K562 (cell line): ENCODE measurements around the gene MXRA7. TPM values are rescaled to one million over a fixed set of nuclear protein-coding genes. Genes with fewer than 3 reads are reported as not detected.

Experiments used
- ATAC-seq: fragments of 200-7000 bp; cut with Tn5 transposase; 3 replicates; pipeline ENCODE4 v1.9.1; 2020; ENCODE audit warnings: moderate library complexity
- BruUV-seq: library from RNA; stranded (reverse); fragments of 400-500 nt; replicated peaks from 2 replicates; lab custom pipeline; 2021; lab: Mats Ljungman, UMichigan
- CTCF ChIA-PET: fragments of 300-600 bp; formaldehyde crosslinking; extraction: SDS; loops from one replicate; lab custom pipeline; 2021; ENCODE audit warnings: low intra/inter-chr PET ratio; lab: Yijun Ruan, JAX
- POLR2A ChIA-PET: fragments of 300-600, 350-650 bp; sonication (Branson Sonifier 250); formaldehyde crosslinking; extraction: SDS; loops from one replicate; lab custom pipeline; 2021; ENCODE audit warnings: antibody characterized with exemption, inconsistent platforms; lab: Yijun Ruan, JAX
- DNase-seq, 4 experiments: peaks; one replicate each; pipeline versions ENCODE4 v3.0.0 to v3.0.0-alpha.2; 2011 to 2018; ENCODE audit warnings: low spot score in 3 of 4, mixed read lengths in 3 of 4; ENCODE audit errors: extremely low read depth in 1 of 4
- FAIRE-seq: peaks from 2 replicates; lab custom pipeline; 2011; peaks lifted over from hg19 to GRCh38; lab: Jason Lieb, UNC
- H2AFZ ChIP-seq: 2 replicates; pipeline ENCODE4 v1.6.0; 2011; ENCODE audit warnings: low read depth, low read length, control low read depth, inconsistent platforms
- H3K27ac ChIP-seq: fragments of 200-600 bp; 3 replicates; pipeline ENCODE4 v1.8.0; 2011; ENCODE audit warnings: low read depth, mild to moderate bottlenecking, control low read depth, inconsistent platforms, low read length, moderate library complexity, mixed read lengths; ENCODE audit errors: extremely low read depth
- H3K27me3 ChIP-seq, 2 experiments: fragments of 300-600 bp in 1 of 2; 2 replicates in 1 of 2; 3 replicates in 1 of 2; pipeline versions ENCODE4 v1.6.0 to v1.8.0; 2011; ENCODE audit warnings: inconsistent platforms in 2 of 2, low read length in 2 of 2, mild to moderate bottlenecking in 1 of 2, mixed read lengths in 1 of 2, moderate library complexity in 1 of 2; ENCODE audit not compliant: control insufficient read depth in 2 of 2, insufficient read depth in 2 of 2
- H3K36me3 ChIP-seq: fragments of 300-600 bp; 3 replicates; pipeline ENCODE4 v1.8.0; 2011; ENCODE audit warnings: mild to moderate bottlenecking, low read length, inconsistent platforms; ENCODE audit not compliant: control insufficient read depth, insufficient read depth
- H3K4me1 ChIP-seq, 2 experiments: fragments of 200-600 bp in 1 of 2; replicated peaks in 1 of 2; 2 replicates in 1 of 2; 3 replicates in 1 of 2; pipeline versions ENCODE4 v1.5.1 to v1.8.0; 2011; ENCODE audit warnings: inconsistent platforms in 2 of 2, low read length in 2 of 2, mild to moderate bottlenecking in 1 of 2, mixed read lengths in 1 of 2, moderate library complexity in 1 of 2; ENCODE audit not compliant: control insufficient read depth in 2 of 2, insufficient read depth in 2 of 2
- H3K4me2 ChIP-seq: 2 replicates; pipeline ENCODE4 v1.6.1; 2011; ENCODE audit warnings: low read length, control low read depth, inconsistent platforms, mixed read lengths; ENCODE audit not compliant: insufficient read depth
- H3K4me3 ChIP-seq: fragments of 200-600 bp; sonication (generic), shearing (Covaris generic); 2 replicates; pipeline ENCODE4 v1.5.1; 2016; ENCODE audit warnings: control low read depth, inconsistent platforms
- H3K79me2 ChIP-seq: fragments of 200-600 bp; 3 replicates; pipeline ENCODE4 v1.8.0; 2011; ENCODE audit warnings: low read length, inconsistent platforms; ENCODE audit not compliant: control insufficient read depth, insufficient read depth
- H3K9ac ChIP-seq, 2 experiments: 2 replicates each; pipeline versions ENCODE4 v1.6.0 to v1.6.1; 2011; ENCODE audit warnings: low read depth in 2 of 2, low read length in 2 of 2, control low read depth in 1 of 2, inconsistent platforms in 1 of 2, mild to moderate bottlenecking in 1 of 2, mixed read lengths in 1 of 2; ENCODE audit not compliant: insufficient read depth in 1 of 2
- H3K9me1 ChIP-seq: one replicate; pipeline ENCODE4 v1.6.0; 2011; ENCODE audit warnings: inconsistent platforms, mild to moderate bottlenecking, low read length, moderate library complexity; ENCODE audit not compliant: control insufficient read depth, insufficient read depth
- H3K9me3 ChIP-seq: replicated peaks from 2 replicates; pipeline ENCODE4 v1.5.1; 2011; ENCODE audit warnings: low read depth, low read length, inconsistent platforms; ENCODE audit not compliant: control insufficient read depth, insufficient read depth
- H4K20me1 ChIP-seq: replicated peaks from 2 replicates; pipeline ENCODE4 v1.6.1; 2011; ENCODE audit warnings: low read length, inconsistent platforms, mixed read lengths; ENCODE audit not compliant: control insufficient read depth, insufficient read depth
- ESRRB ChIP-seq: fragments of 250-450 bp; sonication (Bioruptor Pico); IDR thresholded peaks from 2 replicates; pipeline ENCODE4 v1.5.0; 2020; ENCODE audit warnings: mild to moderate bottlenecking, moderate library complexity, borderline replicate concordance
- ETV1 ChIP-seq: fragments of 450-650 bp; conservative IDR thresholded peaks from 2 replicates; pipeline ENCODE4 v1.6.1; 2016; ENCODE audit warnings: missing genetic modification characterization, control low read depth, low read depth, missing compliant biosample characterization
- TCF7 ChIP-seq: sonication (generic); IDR thresholded peaks from 2 replicates; pipeline ENCODE4 v1.6.1; 2016; ENCODE audit warnings: antibody characterized with exemption, borderline replicate concordance
- ZNF274 ChIP-seq: IDR thresholded peaks from 2 replicates; pipeline ENCODE4 v1.6.1; 2011; ENCODE audit warnings: low read depth, mild to moderate bottlenecking, low read length, moderate library complexity, borderline replicate concordance
- whole genome bisulfite sequencing: fragments of 100-300 bp; shearing (Covaris generic); methylation state at CpG from one replicate; pipeline ENCODE4 v1.1.6; 2016; ENCODE audit warnings: low coverage, mixed read lengths; ENCODE audit not compliant: insufficient coverage; ENCODE audit errors: missing lambda C conversion rate; 5-methylcytosine and 5-hydroxymethylcytosine counted together
- in situ Hi-C: fragments of 300-500 bp; cut with MboI; formaldehyde crosslinking; loops from 4 replicates; pipeline ENCODE4 v1.15.0; 2018; ENCODE audit warnings: inconsistent platforms, mixed read lengths
- intact Hi-C: fragments of 100-400 bp; cut with micrococcal nuclease; formaldehyde crosslinking; loops from 2 replicates; pipeline ENCODE4 v1.14.2; 2022
- polyA plus RNA-seq, 8 experiments: library from polyadenylated mRNA; depleted of rRNA in 4 of 8; stranded (reverse) in 5 of 8; unstranded in 3 of 8; fragments of >200 nt; fragmentation: Nextera tagmentation in 2 of 8; fragmentation: Illumina TruSeq in 1 of 8; extraction: Ambion mirVana in 2 of 8; extraction: Trizol in 1 of 8; gene quantifications; 2 replicates each; pipeline versions ENCODE4 v1.2.1 to v1.2.3, GENCODE V29; 2011 to 2014; ENCODE audit warnings: inconsistent platforms in 1 of 8, missing spikeins in 1 of 8
- total RNA-seq, 7 experiments: library from RNA; depleted of rRNA in 6 of 7; stranded (reverse); fragments of >200 nt in 6 of 7; fragmentation: Illumina TruSeq in 2 of 7; extraction: Trizol in 2 of 7; gene quantifications; 2 replicates each; pipeline versions ENCODE4 v1.2.1 to v1.2.3, GENCODE V29; 2011 to 2021; ENCODE audit warnings: low replicate concordance in 1 of 7
- TF ChIP-seq, protein P1 (sequence below): IDR thresholded peaks from 2 replicates; pipeline ENCODE4 v1.6.1; 2011; ENCODE audit warnings: borderline replicate concordance, low read depth, mild to moderate bottlenecking, moderate library complexity, low read length; ENCODE audit not compliant: insufficient read depth, poor library complexity, severe bottlenecking
- TF ChIP-seq, protein P2 (sequence below): sonication (generic); formaldehyde crosslinking; IDR thresholded peaks from 2 replicates; pipeline ENCODE4 v1.8.1; 2023; ENCODE audit warnings: missing genetic modification reagents, mild to moderate bottlenecking, borderline replicate concordance
- TF ChIP-seq, protein P3 (sequence below): fragments of 450-650 bp; formaldehyde crosslinking; conservative IDR thresholded peaks from 2 replicates; pipeline ENCODE4 v1.4.0; 2022; ENCODE audit warnings: mild to moderate bottlenecking, missing genetic modification characterization

The MXRA7 gene
- total and polyA plus RNA-seq, 9 of the 15 experiments (the other 6 are each of a cell fraction or from before 2014, with no cell fraction given), result 2.6 to 38.4 (median 14.3) TPM

DNA sequence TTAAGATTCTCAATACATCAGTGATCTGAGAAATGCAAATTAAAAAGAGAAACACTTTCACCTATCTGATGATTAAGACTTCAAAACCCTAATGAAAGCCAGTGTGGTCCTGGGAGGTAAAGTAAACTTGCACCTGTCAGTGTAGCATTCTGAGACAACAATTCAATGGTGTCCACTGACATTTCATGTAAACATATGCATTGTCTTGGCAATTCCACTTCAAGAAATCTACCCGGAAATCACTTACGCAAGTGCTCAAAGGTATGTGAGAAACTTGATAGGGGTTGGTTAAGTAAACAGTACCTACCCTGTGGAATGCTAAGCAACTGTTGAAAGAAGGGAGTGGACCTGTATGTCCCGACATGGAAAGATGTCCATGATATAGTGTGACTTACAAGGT lies 69.3 kb downstream of the MXRA7 start (continued):
- TF ChIP-seq ZNF274 (no peak), ETV1 (tag) (0 out of 2 replicates have a peak, but pooled peaks have one; percentile 54)
- TF ChIP-seq, all 486 proteins: peak for 33

DNA sequence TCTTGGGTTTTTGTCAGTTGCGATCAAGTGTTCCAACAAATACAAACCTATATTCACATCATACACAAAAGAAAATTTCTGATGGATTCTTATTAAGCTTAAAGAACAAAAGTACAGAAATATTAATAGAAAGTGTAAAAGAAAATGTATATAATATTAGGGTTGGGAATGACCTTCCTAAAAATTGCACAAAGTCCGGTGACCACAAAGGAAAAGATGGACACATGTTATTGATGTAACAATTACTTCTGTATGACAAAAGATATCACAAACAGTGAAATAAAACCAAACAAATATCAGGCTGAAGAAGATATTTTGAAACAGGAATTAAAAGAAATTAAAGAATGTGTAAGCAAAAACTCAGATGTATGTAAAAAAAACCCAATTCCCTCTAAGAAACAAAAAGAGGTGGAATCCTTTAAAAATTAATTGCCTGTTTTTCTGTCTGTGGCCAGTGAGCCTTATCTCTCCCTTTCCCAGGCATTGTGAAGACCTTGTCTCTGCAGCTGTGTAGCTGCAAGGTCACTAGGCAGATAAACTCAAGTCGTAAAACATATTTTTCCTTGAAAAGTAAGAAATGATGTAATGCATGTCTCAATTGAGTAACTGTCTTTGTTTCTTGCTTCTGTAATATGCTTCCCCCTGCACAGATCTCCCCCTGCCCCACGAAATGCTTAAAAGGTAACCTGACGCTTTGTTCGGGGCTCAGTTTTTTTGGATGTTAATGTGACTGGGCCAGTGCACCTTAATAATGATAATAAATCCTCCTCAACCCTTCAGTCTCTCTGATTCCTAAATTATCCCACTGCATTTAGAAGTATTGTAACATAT lies 70.0 kb downstream of the MXRA7 start:
- no peaks in the 10 kb centered on the region for H4K20me1 ChIP-seq
- no peaks in the 10 kb centered on the region for H3K9me1 ChIP-seq
- DNase-seq (peak in 2 of 4 experiments; percentile 56 to 92), ATAC-seq (peak; percentile 12), FAIRE-seq (peak; percentile 82)
- TSS peak; percentile 25 for BruUV-seq
- CTCF ChIA-PET, result no interaction called here
- in situ Hi-C loops, result no loop called here
- POLR2A ChIA-PET, result interaction anchor here (0.7 to 2.7 kb wide), 11 partner anchors 8 to 129 kb away, joined by 3 to 9 read pairs (median 3); partner anchors contain the start of gene SRSF2
- peak overlapping the region; percentile 49; the same call in 1 of the 2 replicates for H2AFZ ChIP-seq
- peaks cover 8% of the 10 kb centered on the region for H3K9me3 ChIP-seq
- H3K9ac ChIP-seq, result peak overlapping the region; percentile 86 to 90; a peak in 3 of 4 replicates
- peak overlapping the region; percentile 40 for H3K4me3 ChIP-seq
- H3K36me3 ChIP-seq, result peaks cover 22% of the 10 kb centered on the region
- peak overlapping the region; percentile 94 for H3K27ac ChIP-seq
- H3K4me2 ChIP-seq, result peak overlapping the region; percentile 99
- intact Hi-C loops, result loop anchor here (2.0 to 5.0 kb wide), 2 partner anchors 40 to 87 kb away; partner anchors contain the start of genes JMJD6 and METTL23
- peaks cover 71% of the 10 kb centered on the region for H3K79me2 ChIP-seq
- no peaks in the 10 kb centered on the region for H3K27me3 ChIP-seq
- H3K4me1 ChIP-seq, result peaks cover 38 to 45% of the 10 kb centered on the region in 2 experiments; a peak in 4 of 5 replicates
- WGBS, result 0% methylated on average over 6 of the region's 6 CpGs
- no peak for TF ChIP-seq TCF7
- TF ChIP-seq, protein P1, sequence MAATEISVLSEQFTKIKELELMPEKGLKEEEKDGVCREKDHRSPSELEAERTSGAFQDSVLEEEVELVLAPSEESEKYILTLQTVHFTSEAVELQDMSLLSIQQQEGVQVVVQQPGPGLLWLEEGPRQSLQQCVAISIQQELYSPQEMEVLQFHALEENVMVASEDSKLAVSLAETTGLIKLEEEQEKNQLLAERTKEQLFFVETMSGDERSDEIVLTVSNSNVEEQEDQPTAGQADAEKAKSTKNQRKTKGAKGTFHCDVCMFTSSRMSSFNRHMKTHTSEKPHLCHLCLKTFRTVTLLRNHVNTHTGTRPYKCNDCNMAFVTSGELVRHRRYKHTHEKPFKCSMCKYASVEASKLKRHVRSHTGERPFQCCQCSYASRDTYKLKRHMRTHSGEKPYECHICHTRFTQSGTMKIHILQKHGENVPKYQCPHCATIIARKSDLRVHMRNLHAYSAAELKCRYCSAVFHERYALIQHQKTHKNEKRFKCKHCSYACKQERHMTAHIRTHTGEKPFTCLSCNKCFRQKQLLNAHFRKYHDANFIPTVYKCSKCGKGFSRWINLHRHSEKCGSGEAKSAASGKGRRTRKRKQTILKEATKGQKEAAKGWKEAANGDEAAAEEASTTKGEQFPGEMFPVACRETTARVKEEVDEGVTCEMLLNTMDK, result no peak
- TF ChIP-seq, protein P2, sequence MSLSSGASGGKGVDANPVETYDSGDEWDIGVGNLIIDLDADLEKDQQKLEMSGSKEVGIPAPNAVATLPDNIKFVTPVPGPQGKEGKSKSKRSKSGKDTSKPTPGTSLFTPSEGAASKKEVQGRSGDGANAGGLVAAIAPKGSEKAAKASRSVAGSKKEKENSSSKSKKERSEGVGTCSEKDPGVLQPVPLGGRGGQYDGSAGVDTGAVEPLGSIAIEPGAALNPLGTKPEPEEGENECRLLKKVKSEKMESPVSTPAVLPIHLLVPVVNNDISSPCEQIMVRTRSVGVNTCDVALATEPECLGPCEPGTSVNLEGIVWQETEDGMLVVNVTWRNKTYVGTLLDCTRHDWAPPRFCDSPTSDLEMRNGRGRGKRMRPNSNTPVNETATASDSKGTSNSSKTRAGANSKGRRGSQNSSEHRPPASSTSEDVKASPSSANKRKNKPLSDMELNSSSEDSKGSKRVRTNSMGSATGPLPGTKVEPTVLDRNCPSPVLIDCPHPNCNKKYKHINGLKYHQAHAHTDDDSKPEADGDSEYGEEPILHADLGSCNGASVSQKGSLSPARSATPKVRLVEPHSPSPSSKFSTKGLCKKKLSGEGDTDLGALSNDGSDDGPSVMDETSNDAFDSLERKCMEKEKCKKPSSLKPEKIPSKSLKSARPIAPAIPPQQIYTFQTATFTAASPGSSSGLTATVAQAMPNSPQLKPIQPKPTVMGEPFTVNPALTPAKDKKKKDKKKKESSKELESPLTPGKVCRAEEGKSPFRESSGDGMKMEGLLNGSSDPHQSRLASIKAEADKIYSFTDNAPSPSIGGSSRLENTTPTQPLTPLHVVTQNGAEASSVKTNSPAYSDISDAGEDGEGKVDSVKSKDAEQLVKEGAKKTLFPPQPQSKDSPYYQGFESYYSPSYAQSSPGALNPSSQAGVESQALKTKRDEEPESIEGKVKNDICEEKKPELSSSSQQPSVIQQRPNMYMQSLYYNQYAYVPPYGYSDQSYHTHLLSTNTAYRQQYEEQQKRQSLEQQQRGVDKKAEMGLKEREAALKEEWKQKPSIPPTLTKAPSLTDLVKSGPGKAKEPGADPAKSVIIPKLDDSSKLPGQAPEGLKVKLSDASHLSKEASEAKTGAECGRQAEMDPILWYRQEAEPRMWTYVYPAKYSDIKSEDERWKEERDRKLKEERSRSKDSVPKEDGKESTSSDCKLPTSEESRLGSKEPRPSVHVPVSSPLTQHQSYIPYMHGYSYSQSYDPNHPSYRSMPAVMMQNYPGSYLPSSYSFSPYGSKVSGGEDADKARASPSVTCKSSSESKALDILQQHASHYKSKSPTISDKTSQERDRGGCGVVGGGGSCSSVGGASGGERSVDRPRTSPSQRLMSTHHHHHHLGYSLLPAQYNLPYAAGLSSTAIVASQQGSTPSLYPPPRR (CRISPR knock-in tag), result 0 out of 2 replicates have a peak, but pooled peaks have one; percentile 53
- TF ChIP-seq, protein P3, sequence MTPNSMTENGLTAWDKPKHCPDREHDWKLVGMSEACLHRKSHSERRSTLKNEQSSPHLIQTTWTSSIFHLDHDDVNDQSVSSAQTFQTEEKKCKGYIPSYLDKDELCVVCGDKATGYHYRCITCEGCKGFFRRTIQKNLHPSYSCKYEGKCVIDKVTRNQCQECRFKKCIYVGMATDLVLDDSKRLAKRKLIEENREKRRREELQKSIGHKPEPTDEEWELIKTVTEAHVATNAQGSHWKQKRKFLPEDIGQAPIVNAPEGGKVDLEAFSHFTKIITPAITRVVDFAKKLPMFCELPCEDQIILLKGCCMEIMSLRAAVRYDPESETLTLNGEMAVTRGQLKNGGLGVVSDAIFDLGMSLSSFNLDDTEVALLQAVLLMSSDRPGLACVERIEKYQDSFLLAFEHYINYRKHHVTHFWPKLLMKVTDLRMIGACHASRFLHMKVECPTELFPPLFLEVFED, result 0 out of 2 replicates have a peak, but pooled peaks have one; percentile 29
- TF ChIP-seq ESRRB, result no peak
